ENCODE measurements around the gene IDH1.
"Not testable (repeated sequence)": the region's sequence is repeated elsewhere in the genome, so short reads cannot be mapped to it uniquely, and the experiment has no call there.

The IDH1 gene

DNA sequence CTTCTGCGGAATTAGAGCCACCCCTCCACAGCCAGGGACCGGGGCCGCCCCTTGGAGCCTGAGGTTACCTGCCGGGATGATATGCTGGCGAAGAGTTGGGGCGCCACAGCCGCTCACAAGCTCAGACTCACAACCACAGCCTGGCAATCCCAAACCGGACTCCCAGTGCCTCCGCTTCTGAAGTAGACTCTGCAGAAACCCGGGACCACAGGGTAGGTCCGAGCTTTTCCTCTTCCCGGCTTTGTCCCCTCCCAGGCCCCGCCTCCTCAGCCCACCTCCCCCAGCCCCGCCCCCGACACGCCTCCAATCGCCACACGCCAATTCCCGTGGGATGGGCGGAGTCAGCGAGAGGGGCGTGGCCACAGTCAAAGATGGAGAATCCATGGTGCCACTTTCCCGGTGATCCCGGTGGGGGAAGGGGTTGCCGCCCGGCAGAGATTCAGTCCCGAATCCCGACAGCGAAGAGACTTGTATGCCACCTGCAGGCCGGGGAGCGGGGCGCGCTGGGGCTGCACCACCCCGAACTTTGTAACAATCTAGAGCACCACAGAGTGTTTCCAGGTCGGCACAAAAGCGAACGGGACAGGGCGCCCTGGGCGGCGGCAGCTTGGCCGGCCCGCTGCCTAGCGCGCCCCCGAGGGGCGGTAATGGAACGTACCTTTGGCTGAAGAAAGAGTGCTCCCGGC is at the start of gene IDH1:
IDH1 (minus strand) TSS at position 201 of the 686 bp plus-strand sequence. CDS start 3,520 bp downstream, outside the sequence.
- peak; percentile 94 for DNase-seq

DNA sequence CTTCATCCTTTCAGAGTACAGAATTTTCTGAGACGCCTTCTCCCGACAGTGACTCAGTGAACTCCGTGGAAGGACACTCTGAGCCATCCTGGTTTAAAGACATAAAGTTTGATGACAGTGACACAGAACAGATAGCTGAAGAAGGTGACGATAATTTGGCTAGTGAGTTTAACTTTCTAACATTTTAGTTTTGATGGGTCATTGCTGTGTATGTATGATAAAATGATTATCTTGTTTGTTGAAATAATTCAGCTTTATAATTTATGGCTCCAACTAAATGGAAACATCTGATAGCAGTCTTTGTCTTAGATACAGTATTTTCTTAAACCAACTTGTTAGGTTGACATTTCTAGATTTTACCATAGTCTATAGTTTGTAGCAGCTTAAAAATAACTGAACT is 49.3 kb upstream of the IDH1 start:
- DNase-seq: no peak

DNA sequence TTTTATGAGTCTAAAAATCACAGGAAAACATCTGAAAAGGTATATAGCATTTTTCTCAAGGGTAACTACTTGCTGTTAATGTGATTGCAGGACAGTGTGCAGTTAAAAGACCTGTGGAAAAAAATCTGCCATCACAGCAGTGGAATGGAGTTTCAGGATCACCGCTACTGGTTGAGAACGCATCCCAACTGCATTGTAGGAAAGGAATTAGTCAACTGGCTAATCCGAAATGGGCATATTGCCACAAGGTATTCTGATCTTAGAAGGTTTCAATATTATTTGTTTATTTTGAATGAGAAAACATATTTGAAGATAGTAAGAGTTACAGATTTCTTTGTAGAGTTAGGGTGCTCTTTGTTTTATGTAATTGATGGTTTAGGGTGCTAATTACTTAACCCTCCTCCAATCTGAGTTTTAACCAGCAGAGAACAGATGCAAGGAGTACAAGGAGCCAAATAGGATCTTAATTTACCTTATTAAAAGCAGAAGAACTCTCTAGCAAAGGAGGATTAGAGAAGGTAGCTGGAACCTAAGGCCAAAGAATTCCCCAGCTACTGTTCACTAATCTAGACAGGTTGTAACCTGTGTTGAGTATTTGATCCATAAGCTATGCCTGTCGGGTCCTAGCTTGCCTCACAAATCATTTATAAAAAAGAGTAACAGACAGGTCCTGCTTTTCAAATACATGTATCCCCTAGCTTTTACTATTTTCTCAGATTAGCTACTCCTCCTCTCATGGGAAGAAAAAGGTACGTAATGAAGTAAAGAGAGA is 46.2 kb upstream of the IDH1 start:
- DNase-seq: no peak

DNA sequence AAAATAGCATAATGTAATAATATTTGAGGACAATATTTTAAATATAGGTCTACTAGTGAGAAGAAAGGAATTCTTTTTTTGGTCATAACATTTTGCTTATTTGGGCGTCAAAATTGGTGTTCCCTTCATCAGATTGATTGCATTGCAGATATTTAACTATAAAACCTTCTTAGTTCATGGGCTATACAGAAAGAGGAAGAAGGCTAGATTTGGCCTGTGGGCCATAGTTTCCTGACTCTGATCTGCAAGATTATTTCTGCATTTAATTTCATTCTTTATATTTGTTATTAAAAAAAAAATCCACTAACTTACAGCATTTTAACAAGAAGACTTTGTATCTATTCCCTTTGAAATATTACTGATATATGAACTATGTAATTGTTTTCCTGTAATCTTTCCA is 43.1 kb upstream of the IDH1 start:
- no peak for DNase-seq

DNA sequence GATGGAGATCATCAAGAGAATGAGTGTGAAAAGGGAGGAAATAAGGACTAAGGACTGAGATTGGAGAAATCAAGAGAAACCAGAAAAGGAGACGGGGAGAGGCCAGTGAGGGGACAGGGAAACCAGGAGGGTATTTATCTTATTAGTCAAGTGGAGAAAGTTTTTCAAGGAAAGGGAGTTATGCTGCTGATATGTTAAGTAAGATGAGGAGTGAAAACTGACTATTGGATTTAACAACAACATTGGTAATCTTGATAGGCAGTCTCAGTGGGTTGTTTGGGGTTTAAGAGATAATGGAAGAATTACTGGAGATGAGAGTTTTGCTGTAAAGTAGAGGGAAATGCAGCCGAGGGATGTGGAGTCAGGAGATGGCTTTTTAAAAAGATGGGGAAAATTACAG is 41.7 kb upstream of the IDH1 start:
- no peak for DNase-seq

DNA sequence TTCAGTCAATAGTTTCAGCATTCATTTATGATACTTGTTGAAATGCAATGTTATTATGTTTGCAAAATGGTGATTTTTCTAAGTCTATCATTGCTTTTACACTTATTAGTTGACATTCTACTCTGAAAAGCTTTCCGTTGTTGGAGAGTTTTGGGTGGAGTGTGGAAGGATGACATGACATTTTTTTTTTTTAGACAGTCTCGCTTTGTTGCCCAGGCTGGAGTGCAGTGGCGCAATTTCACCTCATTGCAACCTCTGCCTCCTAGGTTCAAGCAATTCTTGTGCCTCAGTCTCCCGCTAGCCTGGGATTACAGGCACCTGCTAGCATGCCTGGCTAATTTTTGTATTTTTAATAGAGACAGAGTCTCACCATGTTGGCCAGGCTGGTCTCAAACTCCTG is 41.0 kb upstream of the IDH1 start:
- no peak for DNase-seq

DNA sequence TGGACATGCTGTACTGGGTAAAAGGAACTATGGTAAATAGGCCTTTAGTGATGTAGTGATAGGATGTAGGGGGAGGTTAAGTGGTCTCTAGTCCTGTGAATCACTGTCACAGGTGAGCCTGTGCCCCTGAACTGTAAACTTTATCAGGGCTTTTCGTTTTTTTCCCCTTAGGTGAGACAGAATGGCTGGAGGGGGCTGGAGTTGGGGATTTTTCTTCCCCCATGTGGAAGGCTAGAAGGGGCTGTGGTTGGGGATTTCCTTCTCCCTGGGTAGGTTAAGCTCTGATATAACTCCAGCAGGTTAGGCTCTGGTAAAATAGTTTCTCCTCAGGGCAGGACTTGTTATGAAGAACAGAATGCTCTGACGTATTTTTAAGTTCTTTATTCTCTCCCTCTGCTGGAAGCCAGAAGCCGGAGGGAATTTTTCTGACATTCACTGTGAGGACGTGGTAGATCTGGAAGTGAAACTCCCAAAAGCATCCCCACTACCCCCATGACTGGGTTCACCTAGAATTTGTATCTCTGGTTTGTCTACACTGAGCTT is 39.7 kb upstream of the IDH1 start:
- no peak for DNase-seq

DNA sequence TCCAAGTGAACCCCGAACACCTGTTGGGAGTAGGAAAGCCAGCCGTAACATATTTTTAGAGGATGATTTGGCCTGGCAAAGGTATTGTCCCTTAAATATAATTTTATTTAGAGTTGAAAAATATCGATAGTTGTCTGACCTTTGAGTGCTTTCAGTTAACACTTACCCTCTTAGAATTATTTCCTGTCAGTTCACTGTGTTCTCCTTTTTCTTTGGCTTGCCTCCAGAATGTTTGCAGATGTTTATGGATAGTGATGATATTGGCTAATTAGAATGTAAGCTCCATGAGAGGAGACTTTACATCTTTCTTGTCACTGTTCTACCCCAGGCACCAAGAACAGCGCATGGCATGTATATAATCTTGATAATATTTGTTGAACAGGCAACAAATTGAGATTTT is 31.0 kb upstream of the IDH1 start:
- no peak for DNase-seq

DNA sequence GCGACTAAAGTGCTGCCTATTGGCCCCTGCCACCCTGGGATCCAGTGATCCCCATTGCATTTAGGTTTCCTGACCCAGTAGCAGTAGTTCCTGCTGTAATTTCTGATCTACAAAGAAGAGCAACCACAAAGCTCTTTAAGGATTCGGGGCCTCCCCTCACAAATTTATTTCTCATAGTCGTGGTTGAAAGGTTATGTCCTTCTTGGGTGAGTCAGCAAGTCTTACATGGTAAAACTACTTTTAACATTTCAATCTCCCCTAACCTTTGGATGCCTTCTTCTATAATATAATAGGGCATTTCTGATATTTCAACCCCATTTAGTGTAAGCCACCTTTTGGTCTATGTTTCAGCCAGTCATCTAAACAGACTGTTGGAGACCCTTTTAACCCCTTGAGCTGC is 26.1 kb upstream of the IDH1 start:
- DNase-seq: no peak

DNA sequence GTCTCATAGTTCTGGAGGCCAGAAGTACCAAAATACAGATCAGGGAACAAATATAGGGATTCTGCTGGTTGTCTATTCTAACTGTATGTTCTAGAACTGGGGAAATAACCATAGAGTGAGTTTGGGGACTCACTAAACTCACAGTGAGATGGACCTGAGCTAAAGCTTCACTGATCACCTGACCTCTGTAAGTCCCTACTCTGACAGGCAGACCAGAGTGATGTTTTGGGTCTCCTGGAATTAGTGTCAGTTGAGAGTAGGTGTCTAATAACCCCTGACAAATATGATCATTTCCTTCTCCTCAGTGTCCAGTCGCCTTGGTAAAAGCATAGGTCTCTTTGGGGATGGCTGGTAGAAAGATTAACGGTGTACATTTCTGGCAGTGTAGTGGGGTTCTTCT is 25.4 kb upstream of the IDH1 start:
- DNase-seq: no peak

DNA sequence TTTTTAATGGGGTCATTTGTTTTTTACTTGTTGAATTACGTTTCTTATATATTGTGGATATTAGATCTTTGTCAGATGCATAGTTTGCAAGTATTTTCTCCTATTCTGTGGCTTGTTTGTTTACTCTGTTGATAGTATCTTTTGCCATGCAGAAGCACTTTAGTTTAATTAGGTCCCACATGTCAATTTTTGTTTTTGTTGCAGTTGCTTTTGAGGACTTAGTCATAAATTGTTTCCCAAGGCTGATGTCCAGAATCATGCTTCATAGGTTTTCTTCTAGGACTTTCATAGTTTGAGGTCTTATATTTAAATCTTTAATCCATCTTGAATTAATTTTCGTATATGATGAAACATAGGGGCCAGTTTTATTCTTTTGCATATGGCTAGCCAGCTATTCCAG is 24.4 kb upstream of the IDH1 start:
- DNase-seq: no peak

DNA sequence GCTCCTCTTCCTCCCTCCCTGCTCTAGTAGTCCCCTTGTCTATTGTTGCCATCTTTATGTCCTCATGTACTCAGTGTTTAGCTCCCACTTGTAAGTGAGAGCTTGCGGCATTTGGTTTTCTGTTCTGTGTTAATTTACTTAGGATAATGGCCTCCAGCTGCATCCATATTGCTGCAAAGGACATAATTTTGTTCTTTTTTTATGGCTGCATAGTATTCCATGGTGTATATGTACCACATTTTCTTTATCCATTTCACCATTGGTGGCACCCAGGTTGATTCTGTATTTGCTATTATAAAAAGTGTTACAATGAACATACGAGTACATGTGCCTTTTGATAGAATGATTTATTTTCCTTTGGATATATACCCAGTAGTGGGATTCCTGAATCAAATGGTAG is 23.7 kb upstream of the IDH1 start:
- no peak for DNase-seq

DNA sequence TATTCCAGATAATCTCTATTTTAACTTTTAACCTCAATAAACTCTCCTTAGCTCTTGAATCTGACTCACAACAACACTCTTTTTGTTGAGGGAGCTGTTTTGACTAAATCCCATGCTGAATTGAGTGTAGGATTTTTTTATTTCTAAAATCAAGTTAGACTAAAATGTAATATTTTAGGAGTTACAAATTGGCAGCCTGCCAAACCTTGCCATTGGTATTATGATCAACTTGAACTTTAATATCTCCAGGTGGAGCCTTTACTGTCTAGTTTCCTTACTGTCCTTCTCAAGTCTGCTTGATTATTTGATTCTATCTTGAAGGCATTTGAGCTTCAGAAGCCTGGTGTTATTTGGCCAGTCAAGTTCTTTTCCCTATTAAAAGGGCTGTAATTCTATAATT is 19.9 kb upstream of the IDH1 start:
- DNase-seq: no peak

DNA sequence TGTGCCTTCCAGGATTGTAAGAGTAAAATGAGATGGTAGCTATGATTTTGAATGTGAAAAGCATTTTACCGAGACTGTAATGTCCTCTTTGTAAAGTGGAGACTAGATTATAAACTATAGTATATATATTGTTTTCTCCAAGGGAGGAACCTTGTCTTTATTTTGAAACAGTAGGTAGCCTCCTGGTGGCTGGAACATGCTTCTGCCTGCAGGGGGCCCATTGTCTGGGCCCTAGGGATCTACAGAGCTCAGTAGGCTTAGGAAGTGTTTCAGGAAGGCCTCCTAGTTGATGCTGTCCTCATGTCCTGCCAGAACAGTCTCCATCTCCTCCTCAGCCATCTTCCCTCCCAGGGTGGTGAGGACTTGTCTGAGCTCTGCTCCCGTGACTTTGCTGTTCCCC is 14.2 kb upstream of the IDH1 start:
- DNase-seq: no peak

DNA sequence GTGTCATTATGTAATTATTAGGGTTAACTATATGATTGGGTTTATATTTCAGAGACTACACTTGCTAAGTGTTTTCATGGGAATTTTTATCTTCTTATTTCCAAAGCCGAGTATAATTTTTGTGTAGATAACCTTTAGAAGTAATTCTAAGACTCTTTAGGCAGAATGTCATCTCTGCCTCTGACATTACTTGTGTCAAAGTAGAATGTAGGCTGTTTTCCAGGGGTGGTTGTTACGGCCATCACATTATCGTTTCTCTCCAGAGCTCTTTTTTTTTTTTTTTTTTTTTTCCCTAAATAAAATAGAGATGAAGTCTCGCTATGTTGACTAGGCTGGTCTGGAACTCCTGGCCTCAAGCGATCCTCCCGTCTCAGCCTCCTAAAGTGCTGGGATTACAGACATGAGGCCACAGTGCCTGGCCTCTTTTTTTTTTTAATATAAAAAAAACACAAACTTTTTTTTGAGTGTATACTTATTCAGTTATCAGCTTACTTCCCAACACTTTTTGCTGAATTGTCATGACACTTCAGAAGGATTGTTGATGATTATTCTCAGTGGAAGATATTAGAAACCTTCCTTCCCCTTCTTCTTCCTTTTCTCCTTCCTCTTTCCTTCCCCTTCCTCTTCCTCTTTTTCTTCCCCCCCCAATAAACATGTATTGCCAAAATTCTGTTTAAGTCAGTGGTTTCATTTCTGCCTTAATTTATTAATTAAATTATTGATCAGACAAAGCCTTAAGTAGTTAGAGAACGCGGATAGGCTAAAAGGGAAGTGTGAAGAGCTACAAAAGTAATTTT is 13.5 kb upstream of the IDH1 start:
- DNase-seq: no peak

DNA sequence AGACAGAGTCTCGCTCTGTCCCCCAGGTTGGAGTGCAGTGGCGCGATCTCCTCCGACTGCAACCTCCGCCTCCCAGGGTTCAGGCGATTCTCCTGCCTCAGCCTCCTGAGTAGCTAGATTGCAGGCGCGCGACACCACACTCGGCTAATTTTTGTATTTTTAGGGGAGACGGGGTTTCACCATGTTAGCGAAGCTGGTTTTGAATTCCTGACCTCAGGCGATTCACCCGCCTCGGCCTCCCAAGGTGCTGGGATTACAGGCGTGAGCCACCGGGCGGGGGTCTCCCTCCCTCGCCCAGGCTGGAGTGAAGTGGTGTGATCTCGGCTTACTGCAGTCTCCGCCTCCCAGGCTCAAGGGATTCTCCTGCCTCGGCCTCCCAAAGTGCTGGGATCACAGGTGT is 12.7 kb upstream of the IDH1 start:
- not testable (repeated sequence) for DNase-seq

DNA sequence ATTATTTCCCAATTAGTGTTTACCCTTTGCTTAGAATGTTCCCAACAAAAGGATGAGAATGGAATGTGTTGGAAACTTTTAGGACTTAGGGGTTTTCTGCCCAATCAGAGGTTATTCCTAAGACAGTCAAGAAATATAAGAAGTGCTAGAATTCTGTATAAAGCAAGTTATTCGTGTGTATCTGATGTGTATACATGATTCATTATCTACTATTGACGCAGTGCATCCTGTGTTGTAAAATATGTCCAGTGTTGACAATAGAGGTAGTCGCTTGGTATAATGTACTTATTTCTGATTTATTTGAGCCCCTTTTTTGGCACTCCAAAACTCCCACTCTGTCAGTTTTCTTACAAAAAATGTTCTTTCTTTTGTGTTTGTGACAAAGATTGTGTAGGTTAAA is 12.1 kb upstream of the IDH1 start:
- no peak for DNase-seq

DNA sequence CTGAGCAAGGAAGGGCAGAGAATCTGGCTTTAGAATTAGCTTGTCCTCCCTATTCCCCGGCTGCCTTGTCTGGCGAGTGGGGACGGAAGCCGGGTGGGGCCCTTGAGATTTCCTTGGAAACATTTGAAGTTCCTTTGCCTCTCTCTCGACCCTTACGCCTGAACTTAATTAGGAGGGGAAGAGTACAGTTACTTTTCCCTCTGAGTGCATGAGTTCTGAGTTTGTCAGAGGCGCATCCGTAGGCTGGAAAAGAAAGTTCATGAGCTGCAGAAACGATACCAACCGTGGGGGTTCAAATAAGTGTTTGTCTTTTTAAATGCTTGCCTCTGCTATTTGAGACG is 11.7 kb upstream of the IDH1 start:
- no peak for DNase-seq

DNA sequence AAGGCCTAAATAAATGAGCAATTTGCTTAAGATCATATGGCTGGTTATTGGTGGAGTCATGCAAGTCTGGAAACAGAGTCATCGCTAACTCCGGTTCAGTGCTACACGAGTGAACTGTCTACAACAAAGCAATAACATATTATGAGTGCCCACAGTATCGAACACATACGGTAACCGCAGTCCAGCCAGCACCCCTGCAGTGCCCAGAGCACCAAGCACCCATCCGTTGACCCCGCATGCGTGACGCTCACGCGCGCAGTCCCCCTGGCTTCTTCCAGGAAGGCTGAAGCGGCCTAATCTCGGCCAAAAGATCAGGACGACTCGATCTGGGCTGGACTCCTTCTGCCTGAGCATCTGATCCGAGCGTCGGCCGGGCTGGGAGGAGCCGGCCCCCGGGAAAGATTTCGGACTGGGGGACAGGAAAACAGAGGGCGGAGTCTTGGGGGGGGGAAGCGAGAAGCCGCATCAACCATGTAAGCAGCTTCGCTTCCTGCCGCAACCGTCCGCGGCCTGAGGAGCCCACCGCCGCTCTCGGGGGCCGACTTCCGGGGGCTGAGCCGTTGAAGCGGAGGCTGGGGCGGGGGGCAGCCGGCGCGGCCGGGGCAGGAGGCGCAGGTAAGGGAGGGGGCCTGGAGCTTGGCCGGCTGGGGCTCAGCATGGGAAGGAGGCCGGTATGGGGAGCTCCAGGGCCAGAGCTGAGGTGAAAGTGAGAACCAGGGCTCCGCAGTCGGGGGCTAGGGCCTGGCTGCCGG is 11.1 kb upstream of the IDH1 start, which contains the start of gene PIKFYVE:
PIKFYVE (plus strand) TSS at position 455 of the 752 bp plus-strand sequence. CDS start 5,265 bp downstream, outside the sequence.
- peak; percentile 89 for DNase-seq

DNA sequence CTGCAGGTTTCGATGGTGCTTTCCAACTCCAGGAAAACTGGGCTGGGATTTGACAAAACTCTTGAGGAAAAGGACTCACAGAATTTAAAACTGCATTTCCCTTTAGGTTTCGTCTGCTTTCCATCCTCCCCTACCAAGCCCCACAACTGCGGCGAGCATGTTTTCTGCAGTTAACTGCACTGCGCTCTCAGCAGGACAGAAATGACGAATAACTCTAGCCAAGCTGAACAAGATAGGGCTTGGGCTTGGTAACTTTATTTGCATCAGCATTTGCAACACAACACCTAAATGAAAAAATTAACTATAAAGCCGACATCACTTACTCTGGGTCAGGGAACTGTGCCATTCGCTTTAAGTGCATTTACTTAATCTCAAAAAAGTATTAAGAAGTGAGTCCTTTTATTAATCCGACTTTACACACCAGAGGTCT is 10.5 kb upstream of the IDH1 start:
- DNase-seq: peak; percentile 24

DNA sequence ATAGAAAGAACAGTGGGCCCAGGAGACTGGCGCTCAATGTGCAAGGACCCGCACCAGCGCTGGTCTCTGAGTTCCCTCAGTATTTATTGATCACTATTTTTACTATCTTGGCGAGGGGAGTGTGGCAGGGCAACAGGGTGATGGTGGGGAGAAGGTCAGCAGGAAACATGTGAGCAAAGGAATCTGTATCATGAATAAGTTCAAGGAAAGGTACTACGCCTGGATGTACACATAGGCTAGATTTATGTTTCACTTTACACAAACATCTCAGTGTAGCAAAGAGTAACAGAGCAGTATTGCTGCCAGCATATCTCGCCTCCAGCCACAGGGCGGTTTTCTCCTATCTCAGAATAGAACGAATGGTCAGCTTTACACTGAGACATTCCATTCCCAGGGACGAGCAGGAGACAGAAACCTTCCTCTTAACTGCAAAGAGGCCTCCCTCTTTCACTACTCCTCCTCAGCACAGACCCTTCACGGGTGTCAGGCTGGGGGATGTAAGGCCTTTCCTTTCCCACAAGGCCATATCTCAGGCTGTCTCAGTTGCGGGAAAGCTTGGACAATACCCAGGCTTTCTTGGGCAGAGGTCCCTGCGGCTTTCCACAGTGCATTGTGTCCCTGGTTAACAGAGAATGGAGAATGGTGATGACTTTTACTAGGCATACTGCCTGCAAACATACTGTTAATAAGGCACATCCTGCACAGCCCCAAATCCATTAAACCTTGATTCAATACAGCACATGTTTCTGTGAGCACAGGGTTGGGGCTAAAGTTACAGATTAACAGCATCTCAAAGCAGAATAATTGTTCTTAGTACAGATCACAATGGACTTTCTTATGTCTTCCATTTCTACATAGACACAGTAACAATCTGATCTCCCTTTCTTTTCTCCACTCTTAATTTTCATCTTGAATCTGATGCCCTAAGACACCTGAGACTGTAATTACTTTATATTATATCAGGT is 2.3 kb upstream of the IDH1 start:
- DNase-seq: not testable (repeated sequence)

Measured in activated gamma-delta T cell treated with Interleukin-2 at 50 U/mL for 16 hours (primary cell).